NCI-H1105 treated with DMSO at 0.1 percent for 48 hours (cell line): ENCODE results near the gene AURKB.
"Not testable (repeated sequence)": the region's sequence is repeated elsewhere in the genome, so short reads cannot be mapped to it uniquely, and the experiment has no call there.

Experiments
- DNase-seq: peaks from one replicate; lab custom pipeline; 2025; lab: John Stamatoyannopoulos, UW

AURKB gene

DNA sequence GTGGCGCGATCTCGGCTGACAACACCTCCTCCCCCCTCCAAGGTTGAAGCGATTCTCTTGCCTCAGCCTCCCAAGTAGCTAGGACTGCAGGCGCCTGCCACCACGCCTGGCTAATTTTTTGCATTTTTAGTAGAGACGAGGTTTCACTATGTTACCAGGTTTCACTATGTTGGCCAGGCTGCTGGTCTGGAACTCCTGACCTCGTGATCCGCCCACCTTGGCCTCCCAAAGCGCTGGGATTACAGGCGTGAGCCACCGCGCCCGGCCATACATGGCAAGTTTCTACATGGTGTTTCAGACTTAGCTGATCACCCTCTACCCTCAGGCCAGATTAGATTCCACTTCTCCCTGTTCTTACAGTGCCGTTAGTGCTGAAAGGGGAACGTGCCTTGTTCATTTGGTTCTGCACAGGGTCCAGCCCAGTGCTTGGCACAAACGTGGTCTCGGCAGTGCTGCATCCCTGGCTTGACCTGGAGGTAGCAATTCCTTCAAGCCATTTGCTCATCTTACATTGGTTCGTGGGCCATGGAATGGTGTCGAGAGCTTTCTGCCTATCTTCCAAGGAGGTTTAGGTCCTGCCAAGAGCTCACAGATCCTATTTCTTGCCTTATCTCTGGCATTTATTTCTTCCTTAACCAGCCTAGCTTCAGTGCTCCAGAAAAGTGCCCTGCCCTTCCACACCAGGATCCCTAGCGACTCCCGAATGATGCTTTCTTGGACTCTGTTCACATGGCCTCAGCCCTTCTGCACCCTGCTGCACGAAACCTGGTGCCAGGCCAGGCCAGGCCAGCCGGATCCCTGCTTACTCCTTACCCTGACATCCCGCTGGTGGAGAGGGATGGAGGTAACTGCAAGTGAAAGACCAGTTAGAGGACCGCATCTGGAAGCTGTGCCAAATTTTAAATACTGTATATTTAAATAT, 14.8 kb upstream of the AURKB start:
- no peak for DNase-seq

DNA sequence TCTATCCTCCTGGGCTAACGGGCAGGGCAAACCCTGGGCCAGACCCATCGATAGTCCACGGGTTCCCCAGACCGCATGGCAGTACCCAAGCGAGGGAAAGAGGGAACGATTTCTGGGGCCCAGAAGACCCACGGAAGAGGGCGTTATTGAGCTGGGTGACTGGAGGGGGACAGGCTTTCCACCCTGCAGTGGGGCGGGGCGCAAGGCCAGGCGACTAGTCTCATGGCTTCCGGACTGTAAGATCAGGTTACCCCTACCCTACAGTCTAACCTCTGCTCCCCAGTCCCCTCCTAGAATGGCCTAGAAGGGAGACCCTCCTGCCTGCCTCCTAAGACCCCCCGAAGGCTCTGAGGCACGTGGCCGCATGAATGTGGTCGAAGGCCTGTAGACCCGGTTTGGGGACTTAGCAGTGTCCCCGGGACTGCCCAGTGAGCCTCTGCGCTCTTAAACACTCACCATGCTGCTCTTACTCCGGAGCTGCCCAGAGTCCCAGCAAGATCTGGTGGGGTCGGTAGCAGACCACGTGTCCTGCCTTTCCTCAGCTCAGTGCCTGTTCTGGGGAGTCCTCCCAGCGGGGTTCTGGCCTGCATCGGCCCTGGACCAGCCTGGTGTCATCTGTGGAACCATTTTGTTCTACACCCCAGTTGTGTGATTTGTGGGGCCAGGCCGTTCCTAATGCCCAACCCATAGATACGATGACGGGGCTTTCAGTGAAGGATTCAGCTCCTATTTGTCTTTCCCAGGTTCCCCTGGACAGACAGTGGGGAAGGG, 13.2 kb upstream of the AURKB start:
- peak; percentile 52 for DNase-seq

DNA sequence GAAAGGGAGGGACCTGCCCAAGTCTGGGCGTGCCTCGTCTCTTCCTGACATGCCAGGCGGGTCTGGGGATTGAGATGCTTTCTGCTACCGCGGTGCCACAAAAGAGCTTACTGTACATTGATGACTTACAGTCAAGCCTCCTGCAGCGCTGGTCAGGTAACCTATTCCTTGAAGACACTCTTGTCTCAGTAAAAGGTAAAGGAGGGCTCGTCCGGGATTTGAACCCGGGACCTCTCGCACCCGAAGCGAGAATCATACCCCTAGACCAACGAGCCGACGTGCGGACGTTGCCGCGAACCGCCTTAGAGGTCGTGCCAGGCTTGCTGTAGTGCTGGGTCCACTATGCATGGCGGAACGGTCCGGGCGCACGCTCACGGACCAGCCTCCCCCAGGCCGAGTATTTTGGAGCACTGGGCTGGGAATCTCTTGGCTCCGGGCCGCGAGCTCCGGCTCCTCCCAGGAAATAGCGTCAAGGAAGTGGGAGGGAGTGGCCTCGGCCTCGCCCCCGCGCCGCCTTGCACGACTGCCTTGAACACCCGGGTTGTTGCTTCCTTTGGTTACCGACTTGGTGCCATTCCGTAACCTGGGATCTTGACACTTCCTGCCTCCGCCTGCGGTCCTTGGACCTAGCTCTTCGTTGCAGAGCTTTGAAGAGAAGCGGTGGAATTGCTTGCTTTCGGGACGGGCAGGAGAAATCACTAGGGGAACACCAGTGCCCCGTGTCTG, 12.4 kb upstream of the AURKB start:
- peak; percentile 88 for DNase-seq

DNA sequence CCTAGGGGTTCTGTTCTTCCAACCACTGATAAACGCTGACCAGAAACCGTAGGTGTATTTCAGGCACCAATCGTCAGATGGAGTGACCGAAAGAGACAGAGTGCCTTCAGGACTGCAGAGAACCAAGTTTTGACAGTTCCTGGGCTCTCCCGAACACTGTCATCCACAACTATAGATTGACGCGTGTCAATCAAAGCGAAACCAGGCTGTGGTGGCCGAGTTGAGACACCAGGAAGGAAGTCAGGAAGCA, 11.9 kb upstream of the AURKB start:
- DNase-seq = no peak

DNA sequence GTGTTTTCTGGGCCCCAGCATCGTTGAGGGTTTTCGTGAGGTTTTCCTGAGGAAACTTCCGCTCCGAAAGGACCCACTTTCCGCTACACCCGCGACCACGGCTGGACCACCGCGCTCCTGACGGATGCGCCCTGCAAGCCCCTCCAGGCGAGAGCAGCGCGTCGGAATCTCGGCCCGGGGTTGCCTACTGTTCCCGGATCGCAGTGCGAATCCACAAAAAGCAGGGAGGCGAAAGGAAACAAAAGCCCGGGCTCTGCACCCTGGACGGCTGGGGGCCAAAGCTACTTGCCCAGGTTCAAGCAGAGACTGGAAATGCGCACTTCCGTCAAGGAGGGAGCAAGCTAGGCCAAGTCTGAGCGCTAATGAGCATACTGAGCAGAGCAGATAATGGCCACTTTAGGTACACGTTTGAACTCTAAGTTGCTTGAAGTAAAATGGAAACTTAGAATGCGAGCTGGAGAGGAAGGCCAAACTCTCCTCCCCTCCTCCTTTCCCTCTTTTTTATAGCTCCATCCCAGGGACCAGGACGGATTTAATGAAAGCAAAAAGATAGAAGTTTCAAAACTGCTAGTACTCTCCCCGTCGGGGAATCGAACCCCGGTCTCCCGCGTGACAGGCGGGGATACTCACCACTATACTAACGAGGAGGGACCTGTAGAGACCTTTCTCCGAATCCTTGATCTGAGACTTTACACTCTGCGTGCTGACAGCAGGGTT, 11.4 kb upstream of the AURKB start:
- peak; percentile 93 for DNase-seq

DNA sequence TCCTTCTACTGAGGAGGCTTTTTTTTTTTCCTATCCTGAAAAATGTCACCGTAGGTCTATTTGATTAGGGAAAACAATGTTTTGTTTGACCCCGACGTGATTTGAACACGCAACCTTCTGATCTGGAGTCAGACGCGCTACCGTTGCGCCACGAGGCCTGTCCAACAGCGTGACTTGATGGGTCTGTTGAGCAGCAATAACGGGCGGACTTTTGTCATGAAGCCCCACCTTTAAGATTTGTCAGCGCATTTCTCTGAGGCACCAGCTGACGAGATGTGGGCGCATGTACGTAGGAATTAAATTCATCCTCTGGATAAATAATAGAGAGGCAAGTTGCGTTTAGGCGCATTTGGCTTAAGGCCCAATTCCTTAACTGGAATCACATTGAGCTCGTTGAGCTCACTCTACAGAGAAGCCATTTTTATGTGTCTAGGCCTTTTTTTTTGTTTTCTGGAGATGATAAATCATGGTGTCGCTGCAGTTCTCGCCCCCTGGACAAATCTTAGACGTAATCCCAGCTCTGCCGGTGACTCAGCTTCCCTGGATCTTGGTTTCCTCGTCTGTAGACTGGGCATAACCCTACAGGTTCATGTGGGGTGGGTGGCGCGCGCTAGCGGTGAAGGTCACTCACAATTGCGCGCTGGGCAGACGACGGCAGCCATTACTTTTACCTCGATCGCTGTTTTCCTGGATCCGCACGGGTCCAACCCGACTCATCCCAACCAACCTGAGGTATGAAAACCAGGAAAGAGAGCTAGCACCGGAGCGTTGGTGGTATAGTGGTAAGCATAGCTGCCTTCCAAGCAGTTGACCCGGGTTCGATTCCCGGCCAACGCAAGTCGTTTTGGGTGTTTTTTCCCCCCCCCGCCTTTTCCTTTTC, 10.6 kb upstream of the AURKB start:
- peak; percentile 92 for DNase-seq

DNA sequence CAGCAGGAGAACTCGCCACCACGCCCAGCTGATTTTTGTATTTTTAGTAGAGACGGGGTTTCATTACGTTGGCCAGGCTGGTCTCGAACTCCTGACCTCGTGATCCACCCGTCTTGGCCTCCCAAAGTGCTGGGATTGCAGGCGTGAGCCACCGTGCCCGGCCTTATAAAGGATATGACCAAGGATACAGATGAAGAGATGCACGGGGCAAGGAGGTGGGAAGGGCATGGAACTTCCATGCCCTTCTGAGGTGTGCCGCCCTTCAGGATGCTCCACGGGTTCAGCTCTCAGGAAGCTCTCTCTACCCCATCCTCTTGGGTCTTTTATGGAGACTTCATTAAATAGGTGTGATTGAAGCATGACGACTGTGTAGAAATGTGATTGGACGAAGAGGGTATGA, 3.6 kb upstream of the AURKB start:
- DNase-seq = not testable (repeated sequence)

DNA sequence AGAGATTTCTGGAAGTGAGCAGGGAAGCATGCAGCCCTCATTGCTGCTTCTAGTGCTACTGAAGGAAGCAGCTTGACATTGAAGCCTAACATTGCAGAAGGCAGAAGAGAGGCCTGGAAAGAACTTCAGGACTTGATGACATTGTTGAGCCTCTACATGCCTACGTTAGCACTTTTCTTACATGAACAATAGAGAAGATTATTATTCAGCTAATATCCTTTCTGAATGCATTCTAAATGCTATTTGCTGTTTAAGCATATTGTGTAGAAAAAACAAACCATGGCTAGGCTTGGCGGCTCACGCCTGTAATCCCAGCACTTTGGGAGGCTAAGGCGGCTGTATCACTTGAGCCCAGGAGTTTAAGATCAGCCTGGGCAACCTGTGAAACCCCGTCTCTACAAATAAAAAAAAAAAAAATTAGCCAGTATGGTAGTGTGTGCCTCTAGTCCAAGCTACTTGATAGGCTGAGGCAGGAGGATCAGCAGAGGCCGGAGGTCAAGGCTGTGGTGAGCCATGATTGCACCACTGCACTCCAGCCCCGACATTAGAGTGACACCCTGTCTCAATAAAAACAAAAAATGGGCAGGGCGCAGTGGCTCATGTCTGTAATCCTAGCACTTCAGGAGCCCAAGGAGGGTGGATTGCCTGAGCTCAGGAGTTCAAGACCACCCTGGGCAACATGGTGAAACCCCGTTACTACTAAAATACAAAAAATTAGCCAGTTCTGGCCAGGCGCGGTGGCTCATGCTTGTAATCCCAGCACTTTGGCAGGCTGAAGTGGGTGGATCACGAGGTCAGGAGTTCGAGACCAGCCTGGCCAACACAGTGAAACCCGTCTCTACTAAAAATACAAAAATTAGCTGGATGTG, 2.2 kb upstream of the AURKB start:
- DNase-seq = no peak

DNA sequence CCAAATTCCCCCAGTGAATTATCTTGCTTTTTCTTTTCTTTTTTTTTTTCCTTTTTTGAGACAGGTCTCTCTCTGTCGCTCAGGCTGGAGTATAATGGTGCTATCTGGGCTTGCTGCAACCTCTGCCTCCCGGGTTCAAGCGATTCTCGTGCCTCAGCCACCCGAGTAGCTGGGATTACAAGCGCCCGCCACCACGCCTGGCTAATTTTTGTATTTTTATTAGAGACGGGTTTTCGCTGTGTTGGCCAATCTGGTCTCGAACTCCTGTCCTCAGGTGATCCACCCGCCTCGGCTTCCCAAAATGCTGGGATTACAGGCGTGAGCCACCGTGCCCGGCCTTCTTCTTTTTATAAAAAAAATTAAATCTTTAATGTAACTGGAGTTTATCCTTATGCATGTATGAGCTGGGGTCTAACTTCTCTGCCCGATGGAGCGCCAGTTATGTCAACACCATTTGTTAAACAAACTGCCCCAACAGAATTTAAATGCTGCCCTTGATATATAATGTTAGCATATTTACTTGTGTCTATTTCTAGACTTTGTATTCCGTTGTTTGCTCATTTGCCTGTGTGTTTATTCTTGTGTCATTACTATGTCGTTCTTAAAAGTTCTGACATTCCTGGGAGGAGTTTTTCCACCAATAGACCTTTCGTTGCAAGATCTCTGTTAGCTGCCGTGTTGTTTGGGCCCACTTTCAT, 535 bp upstream of the AURKB start:
- DNase-seq = no peak

DNA sequence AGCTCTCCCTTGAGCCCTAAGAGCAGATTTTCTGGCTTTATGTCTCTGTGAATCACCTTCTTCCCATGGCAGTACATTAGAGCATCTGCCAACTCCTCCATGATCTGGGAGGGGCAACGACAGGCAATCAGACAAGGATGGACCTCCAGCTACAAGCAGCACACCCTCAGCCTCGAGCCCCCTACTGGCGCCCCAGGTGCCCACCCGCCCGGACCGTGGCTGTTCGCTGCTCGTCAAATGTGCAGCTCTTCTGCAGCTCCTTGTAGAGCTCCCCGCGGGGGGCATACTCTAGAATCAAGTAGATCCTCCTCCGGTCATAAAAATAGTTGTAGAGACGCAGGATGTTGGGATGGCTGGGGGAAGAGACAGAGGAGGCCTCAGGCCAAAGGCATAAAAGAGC, 3.8 kb downstream of the AURKB start:
- no peak for DNase-seq

DNA sequence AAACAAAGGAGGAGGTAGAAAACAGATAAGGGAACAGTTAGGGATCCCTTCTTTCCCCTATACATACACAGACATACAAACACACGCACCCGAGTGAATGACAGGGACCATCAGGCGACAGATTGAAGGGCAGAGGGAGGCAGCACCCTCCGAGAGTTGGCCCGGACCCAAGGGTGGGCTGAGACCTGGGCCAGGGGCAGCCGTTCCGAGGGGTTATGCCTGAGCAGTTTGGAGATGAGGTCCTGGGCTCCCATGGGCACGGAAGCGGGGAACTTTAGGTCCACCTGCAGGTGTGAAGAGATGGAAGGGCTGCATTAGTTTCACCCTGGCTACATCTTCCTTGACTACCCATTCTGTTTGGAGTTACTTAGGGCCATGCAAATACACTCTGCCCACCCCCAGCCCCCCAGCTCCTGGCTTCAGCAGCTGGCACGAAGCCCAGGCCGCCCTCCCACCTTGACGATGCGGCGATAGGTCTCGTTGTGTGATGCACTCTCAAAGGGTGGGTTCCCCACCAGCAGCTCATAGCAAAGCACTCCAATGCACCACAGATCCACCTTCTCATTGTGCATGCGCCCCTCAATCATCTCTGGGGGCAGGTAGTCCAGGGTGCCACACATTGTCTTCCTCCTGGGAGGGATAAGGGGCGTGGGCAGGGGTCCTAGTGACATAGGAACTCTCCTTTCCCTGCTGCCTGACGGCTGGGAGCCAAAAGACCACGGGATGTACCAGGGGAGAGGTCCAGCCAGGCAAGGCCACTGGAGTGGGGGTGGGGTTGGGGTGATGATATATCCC, 5.4 kb downstream of the AURKB start:
- no peak for DNase-seq

DNA sequence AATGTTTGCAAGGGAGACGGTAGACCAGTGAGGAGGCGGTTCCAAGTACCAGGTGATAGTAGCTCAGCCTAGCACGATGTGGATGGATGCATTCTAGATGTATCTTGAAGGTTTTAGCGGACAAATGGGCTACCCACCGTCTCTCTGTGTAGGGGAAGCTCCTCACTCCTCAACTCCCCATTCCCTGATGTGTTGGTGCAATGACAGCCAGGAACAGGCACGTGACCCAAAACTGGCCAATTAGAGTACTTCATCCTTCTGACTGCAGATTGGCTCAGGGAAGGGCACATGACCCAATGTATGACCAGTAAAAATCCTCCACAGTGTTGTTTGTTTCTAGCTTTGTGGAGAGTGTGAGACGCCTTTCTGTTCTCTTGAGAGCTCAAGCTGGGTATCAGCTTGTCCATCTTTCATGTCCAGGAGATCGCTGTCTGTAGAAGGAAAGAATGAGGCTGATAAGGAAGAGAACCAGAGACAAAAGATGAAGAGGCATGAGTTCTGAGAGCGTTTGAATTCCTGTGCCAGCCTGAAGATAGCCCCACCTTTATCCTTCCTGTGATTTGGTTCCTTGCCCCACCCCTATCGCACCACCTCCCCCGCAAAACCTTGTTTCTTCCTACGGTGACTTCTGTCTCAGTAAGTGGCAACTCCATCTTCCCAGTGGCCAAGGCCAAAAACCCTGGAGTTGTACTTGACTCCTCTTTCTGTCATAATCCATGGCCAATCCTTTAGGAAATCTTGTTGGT, 18.1 kb downstream of the AURKB start:
- DNase-seq = peak; percentile 98

DNA sequence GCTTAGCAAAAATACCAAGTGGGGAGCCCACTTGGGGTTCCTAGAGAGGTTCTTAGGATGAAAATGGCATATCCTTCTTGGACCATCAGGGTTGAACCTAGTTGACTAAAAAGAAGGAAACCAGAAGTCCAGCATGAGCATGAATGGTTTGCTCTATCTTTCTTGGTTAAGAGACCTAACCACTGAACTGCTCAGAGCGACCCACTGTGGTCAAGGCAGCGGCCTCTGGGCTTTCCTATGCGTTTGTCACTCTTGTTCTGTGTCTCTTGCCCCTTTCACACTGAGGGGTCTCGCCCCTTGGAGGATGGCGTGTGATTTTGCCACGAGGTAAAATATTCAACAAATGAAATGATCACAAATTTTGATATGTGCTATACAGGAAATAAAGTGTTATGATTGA, 19.9 kb downstream of the AURKB start:
- no peak for DNase-seq

DNA sequence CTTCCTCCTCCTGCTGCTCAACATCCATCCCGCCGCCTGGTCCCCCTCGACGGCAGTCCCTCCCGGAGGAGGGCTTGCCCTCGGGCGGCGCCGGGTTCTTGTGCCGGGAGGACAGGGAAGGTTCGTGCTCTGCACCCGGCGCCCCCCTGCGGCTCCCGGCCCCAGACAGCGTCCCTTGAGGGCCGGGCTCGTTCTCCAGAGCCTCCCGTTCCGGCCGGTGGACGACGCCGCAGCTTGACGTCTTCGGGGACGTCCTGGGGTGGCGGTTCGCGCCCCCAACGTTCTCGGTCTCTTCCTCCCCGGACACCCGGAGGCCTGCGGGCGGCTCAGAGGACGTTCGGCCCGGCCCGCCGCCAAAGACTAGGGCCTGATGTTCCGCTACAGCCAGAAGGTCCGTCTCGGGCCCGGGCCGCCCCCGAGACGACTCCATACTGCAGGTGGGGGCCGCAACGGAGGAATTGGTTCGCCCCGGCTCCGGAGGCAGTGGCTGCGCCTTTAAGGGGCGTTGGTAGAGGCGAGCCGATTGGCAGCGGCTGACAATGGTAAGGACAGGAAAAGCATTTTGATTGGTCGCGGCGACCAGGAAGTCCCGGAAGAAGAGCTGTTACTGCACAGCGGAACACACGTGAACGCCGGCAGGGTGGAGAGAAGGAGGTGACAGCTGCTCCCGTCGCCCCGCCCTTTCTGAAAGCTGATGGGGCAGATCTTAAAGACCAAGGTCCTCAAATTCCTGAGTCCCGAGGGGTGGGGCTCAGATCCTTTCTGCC, 20.5 kb downstream of the AURKB start, which contains the start of gene BORCS6:
TSS of gene BORCS6 (minus strand) at position 470 of the 767 bp plus-strand sequence. CDS start at position 430, 40 bp downstream.
- DNase-seq = peak; percentile 99

DNA sequence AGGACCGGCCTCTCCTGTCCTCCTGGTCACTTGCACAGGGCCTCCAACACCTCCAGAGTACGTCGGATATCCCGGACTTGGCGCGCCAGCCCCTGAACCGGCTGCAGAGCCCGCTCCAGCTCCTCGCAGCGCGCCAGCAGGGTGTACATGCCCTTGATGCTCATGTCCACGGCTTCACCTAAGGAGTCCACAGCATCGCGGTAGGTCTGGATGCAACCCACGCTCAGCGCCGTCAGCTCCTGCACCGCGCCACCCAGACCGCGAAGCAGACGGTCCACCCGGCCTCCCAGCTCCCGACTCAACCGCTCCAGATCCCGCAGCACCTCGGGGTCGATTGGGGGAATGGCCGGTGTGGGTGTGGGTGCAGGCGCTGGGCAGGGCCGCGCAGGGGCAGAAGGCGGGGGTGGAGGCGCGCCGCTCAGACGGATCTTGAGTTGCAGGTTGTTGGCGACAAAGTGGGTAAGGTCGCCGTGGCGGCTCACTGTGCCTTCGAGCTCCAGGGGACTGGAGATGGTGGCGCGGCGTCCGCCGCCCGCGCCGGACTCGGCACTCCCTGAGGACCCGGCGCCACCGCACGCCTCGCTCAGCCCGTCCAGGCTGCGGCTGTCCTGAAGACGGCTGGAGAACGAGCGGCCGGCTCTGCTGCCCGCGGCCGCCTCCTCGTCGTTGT, 21.2 kb downstream of the AURKB start:
- no peak for DNase-seq

DNA sequence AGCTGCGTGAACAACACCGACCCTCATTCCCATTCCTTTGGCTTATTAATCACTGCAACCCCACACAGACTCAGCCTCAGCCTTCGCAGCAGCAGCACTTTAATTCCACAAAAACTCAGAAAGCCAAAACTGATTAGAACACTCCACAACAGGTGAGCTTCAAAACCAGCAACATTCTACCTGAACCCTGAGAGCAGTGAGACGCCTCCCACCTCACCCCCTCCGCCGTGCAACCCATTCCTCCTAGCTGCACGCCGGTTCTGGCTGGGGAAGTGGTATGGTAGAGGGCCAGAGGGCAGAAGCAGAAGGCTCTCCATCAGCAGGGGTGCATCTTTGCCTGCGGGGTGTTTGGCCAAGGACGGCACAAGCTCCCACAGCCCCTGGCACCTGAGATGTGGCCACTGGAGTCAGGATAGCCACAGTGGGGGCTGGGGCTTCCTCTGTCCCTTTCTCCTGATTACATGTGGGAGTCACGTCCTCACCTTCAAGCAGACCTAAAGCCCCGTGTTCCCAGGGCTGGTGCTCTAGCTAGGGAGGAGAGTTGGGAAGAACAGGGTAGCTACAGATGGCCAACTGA, 22.0 kb downstream of the AURKB start:
- DNase-seq = no peak
